ENCODE measurements around the gene PTPRU. TPM values are rescaled to one million over a fixed set of nuclear protein-coding genes. Genes with fewer than 3 reads are reported as not detected.

PTPRU gene
- total RNA-seq, 1 experiment from 2014 or later, result 45.5 TPM

GRCh38 chr1:29360768-29361167, 124.4 kb downstream of the PTPRU start:
- Histone ChIP-seq H3K9me3 (ENCODE audit: control insufficient read depth, low read depth, low read length) (no peaks in the 10 kb centered on the region), H3K4me2 (ENCODE audit: insufficient read depth, insufficient read length, low read length) (no peak overlapping the region), H3K18ac (ENCODE audit: insufficient read length, low read depth, low read length) (no peak overlapping the region), H3K4ac (ENCODE audit: low read depth, low read length) (no peak overlapping the region), H4K5ac (ENCODE audit: insufficient read length, low read depth, low read length) (no peak overlapping the region), H3K27me3 (ENCODE audit: insufficient read depth, low read length) (no peaks in the 10 kb centered on the region), H2BK120ac (ENCODE audit: low read depth, low read length, poor library complexity, severe bottlenecking) (no peak overlapping the region), H3K56ac (ENCODE audit: insufficient read length, low read depth, low read length) (no peak overlapping the region), H4K8ac (replicated peaks; ENCODE audit: insufficient read length, low read depth, low read length) (no peak overlapping the region), H2BK15ac (ENCODE audit: low read depth, low read length) (no peak overlapping the region), H2BK5ac (ENCODE audit: insufficient read length, low read length) (no peak overlapping the region), H3K79me1 (ENCODE audit: insufficient read depth, low read depth, low read length, poor library complexity, severe bottlenecking) (no peaks in the 10 kb centered on the region), H3K23ac (ENCODE audit: insufficient read length, low read depth, low read length) (no peak overlapping the region), H3T11ph (ENCODE audit: low read length) (no peak overlapping the region), H4K91ac (ENCODE audit: insufficient read length, low read depth, low read length) (no peak overlapping the region), H2AK5ac (ENCODE audit: insufficient read length, low read length) (no peak overlapping the region), H2AFZ (ENCODE audit: low read length) (no peak overlapping the region), H3K27ac (ENCODE audit: insufficient read length, low read depth, low read length) (no peak overlapping the region), H3K23me2 (ENCODE audit: insufficient read length, low read depth, low read length, poor library complexity, severe bottlenecking) (peaks cover 3% of the 10 kb centered on the region), H3K4me1 (ENCODE audit: insufficient read depth, low read length) (no peaks in the 10 kb centered on the region), H2BK20ac (ENCODE audit: low read depth, low read length, poor library complexity, severe bottlenecking) (no peak overlapping the region), H3K79me2 (ENCODE audit: insufficient read depth, low read length) (no peaks in the 10 kb centered on the region), H4K20me1 (ENCODE audit: control insufficient read depth, insufficient read depth, insufficient read length) (no peaks in the 10 kb centered on the region), H3K14ac (ENCODE audit: insufficient read depth, low read length) (no peak overlapping the region), H3K9ac (ENCODE audit: extremely low read depth, insufficient read length, low read length) (no peak overlapping the region), H2BK12ac (ENCODE audit: insufficient read length, low read depth, low read length) (no peak overlapping the region)
- no peak overlapping the region for H3K4me3 Mint-ChIP-seq
- WGBS (ENCODE audit: extremely low coverage, insufficient read length, low lambda C conversion rate), result no CpG with 5 or more reads among the region's 3 CpGs
- peak; percentile 8 for DNase-seq
- peaks cover 4% of the 10 kb centered on the region for H3K27me3 Mint-ChIP-seq (ENCODE audit: low read depth)
- H3K9me3 Mint-ChIP-seq, result no peaks in the 10 kb centered on the region
- H3K27ac Mint-ChIP-seq, result peak overlapping the region in 1 of 3 experiments; percentile 16; a peak in 1 of 7 replicates
- no peaks in the 10 kb centered on the region for H3K36me3 Mint-ChIP-seq (ENCODE audit: insufficient read depth in 1 of 3, low read depth in 3 of 3)
- TF ChIP-seq CTCF (conservative IDR thresholded peaks at IDR 0.05), result no peak
- peaks cover 35 to 36% of the 10 kb centered on the region in 2 experiments for H3K4me1 Mint-ChIP-seq

Measured in H9 (cell line).